Mesenchymal stem cell (in vitro differentiated cells and primary cell): ENCODE data around the gene TTLL9.
A peak's percentile ranks its signal among the peaks of the same experiment; 100 is the strongest.
"Not testable (repeated sequence)": the region's sequence is repeated elsewhere in the genome, so short reads cannot be mapped to it uniquely, and the experiment has no call there.

ENCODE experiments used
- DNase-seq: peaks from one replicate; pipeline ENCODE4 v3.0.0-alpha.2; 2013
- H2AFZ ChIP-seq: one replicate; pipeline ENCODE4 v1.6.1; 2013; ENCODE audit warnings: low read depth, mild to moderate bottlenecking, control low read depth, inconsistent platforms, low read length, moderate library complexity
- H2AK5ac ChIP-seq: 2 replicates; pipeline ENCODE4 v1.6.1; 2013; ENCODE audit warnings: low read length, moderate library complexity, mild to moderate bottlenecking, inconsistent platforms; ENCODE audit not compliant: severe bottlenecking
- H2BK120ac ChIP-seq: one replicate; pipeline ENCODE4 v1.6.1; 2013; ENCODE audit warnings: low read depth, mild to moderate bottlenecking, inconsistent platforms, low read length, moderate library complexity
- H2BK12ac ChIP-seq, 2 experiments: one replicate each; pipeline ENCODE4 v1.6.1; 2013; ENCODE audit warnings: inconsistent platforms in 2 of 2, low read length in 2 of 2, mild to moderate bottlenecking in 2 of 2, moderate library complexity in 2 of 2, control low read depth in 1 of 2
- H2BK15ac ChIP-seq: one replicate; pipeline ENCODE4 v1.6.1; 2013; ENCODE audit warnings: mild to moderate bottlenecking, low read depth, inconsistent platforms; ENCODE audit not compliant: poor library complexity, severe bottlenecking
- H2BK5ac ChIP-seq: 2 replicates; pipeline ENCODE4 v1.6.1; 2013; ENCODE audit warnings: low read depth, mild to moderate bottlenecking, low read length, control low read depth, inconsistent platforms; ENCODE audit not compliant: poor library complexity, severe bottlenecking
- H3K14ac ChIP-seq, 2 experiments: one replicate each; pipeline ENCODE4 v1.6.1; 2013; ENCODE audit warnings: inconsistent platforms in 2 of 2, low read length in 2 of 2, control low read depth in 1 of 2, mild to moderate bottlenecking in 1 of 2, moderate library complexity in 1 of 2
- H3K18ac ChIP-seq, 2 experiments: one replicate each; pipeline ENCODE4 v1.6.1; 2013; ENCODE audit warnings: inconsistent platforms in 2 of 2, low read length in 2 of 2, control low read depth in 1 of 2, low read depth in 1 of 2, mild to moderate bottlenecking in 1 of 2
- H3K23ac ChIP-seq, 2 experiments: one replicate each; pipeline ENCODE4 v1.6.1; 2013; ENCODE audit warnings: inconsistent platforms in 2 of 2, low read length in 2 of 2, mild to moderate bottlenecking in 2 of 2, moderate library complexity in 2 of 2, control low read depth in 1 of 2
- H3K27ac ChIP-seq: 2 replicates; pipeline ENCODE4 v1.5.1; 2013; ENCODE audit warnings: mild to moderate bottlenecking, moderate library complexity, low read length, control low read depth, inconsistent platforms; ENCODE audit not compliant: poor library complexity, severe bottlenecking
- H3K27me3 ChIP-seq, 2 experiments: 2 replicates each; pipeline versions ENCODE4 v1.6.1 to v1.7.0; 2013; ENCODE audit warnings: low read length in 2 of 2, mild to moderate bottlenecking in 2 of 2, moderate library complexity in 2 of 2, control low read depth in 1 of 2, inconsistent platforms in 1 of 2; ENCODE audit not compliant: control insufficient read depth in 1 of 2, insufficient read depth in 1 of 2
- H3K36me3 ChIP-seq, 2 experiments: 2 replicates each; pipeline versions ENCODE4 v1.6.1 to v1.7.0; 2013; ENCODE audit warnings: low read length in 2 of 2, control low read depth in 1 of 2, inconsistent platforms in 1 of 2, low read depth in 1 of 2, mild to moderate bottlenecking in 1 of 2; ENCODE audit not compliant: insufficient read depth in 2 of 2, control insufficient read depth in 1 of 2
- H3K4ac ChIP-seq, 2 experiments: one replicate each; pipeline ENCODE4 v1.6.1; 2013; ENCODE audit warnings: inconsistent platforms in 2 of 2, low read length in 2 of 2, mild to moderate bottlenecking in 2 of 2, moderate library complexity in 2 of 2, control low read depth in 1 of 2, low read depth in 1 of 2
- H3K4me1 ChIP-seq: 2 replicates; pipeline ENCODE4 v1.6.1; 2013; ENCODE audit warnings: low read depth, low read length, control low read depth; ENCODE audit not compliant: control insufficient read depth, insufficient read depth
- H3K4me2 ChIP-seq: 2 replicates; pipeline ENCODE4 v1.6.1; 2013; ENCODE audit warnings: low read length, mild to moderate bottlenecking, inconsistent platforms; ENCODE audit not compliant: poor library complexity, severe bottlenecking
- H3K4me3 ChIP-seq, 2 experiments: 2 replicates each; pipeline versions ENCODE4 v1.5.1 to v1.7.0; 2013; ENCODE audit warnings: low read length in 2 of 2, mild to moderate bottlenecking in 2 of 2, control low read depth in 1 of 2, low read depth in 1 of 2; ENCODE audit not compliant: insufficient read depth in 1 of 2
- H3K79me1 ChIP-seq: replicated peaks from 2 replicates; pipeline ENCODE4 v1.6.1; 2013; ENCODE audit warnings: mild to moderate bottlenecking, control low read depth, low read length, inconsistent platforms; ENCODE audit not compliant: poor library complexity, severe bottlenecking
- H3K9ac ChIP-seq: 2 replicates; pipeline ENCODE4 v1.7.0; 2013; ENCODE audit warnings: mild to moderate bottlenecking, low read length, moderate library complexity
- H3K9me3 ChIP-seq: 2 replicates; pipeline ENCODE4 v1.7.0; 2013; ENCODE audit warnings: mild to moderate bottlenecking, low read length; ENCODE audit not compliant: control insufficient read depth
- H4K8ac ChIP-seq: one replicate; pipeline ENCODE4 v1.6.1; 2013; ENCODE audit warnings: inconsistent platforms, mild to moderate bottlenecking, low read length, moderate library complexity
- H4K91ac ChIP-seq: one replicate; pipeline ENCODE4 v1.6.1; 2013; ENCODE audit warnings: mild to moderate bottlenecking, low read length, inconsistent platforms
- WGBS: methylation state at CpG from one replicate; pipeline ENCODE4 v1.1.7; 2013; ENCODE audit warnings: mixed read lengths; 5-methylcytosine and 5-hydroxymethylcytosine counted together

Gene TTLL9

GRCh38 chr20:31827059-31827458 lies 43.4 kb upstream of the TTLL9 start:
- no peak for DNase-seq
- no peak overlapping the region for H2BK5ac ChIP-seq
- no peak overlapping the region for H2BK15ac ChIP-seq
- no peak overlapping the region for H3K4me2 ChIP-seq
- H3K27me3 ChIP-seq = peaks cover 22 to 85% of the 10 kb centered on the region in 2 experiments
- H3K36me3 ChIP-seq = no peaks in the 10 kb centered on the region
- no peak overlapping the region for H2BK120ac ChIP-seq
- no peak overlapping the region for H3K4me3 ChIP-seq
- no peak overlapping the region for H3K27ac ChIP-seq
- no peak overlapping the region for H2AK5ac ChIP-seq
- H4K8ac ChIP-seq = no peak overlapping the region
- H3K18ac ChIP-seq = no peak overlapping the region
- H3K4ac ChIP-seq = no peak overlapping the region
- no peak overlapping the region for H4K91ac ChIP-seq
- peaks cover 35% of the 10 kb centered on the region for H3K4me1 ChIP-seq
- no peak overlapping the region for H3K14ac ChIP-seq
- H3K23ac ChIP-seq = no peak overlapping the region
- WGBS = 84% methylated on average over 2 of the region's 2 CpGs
- no peaks in the 10 kb centered on the region for H3K9me3 ChIP-seq
- H3K79me1 ChIP-seq = no peaks in the 10 kb centered on the region
- no peak overlapping the region for H2BK12ac ChIP-seq
- H2AFZ ChIP-seq = no peak overlapping the region
- H3K9ac ChIP-seq = no peak overlapping the region

DNA sequence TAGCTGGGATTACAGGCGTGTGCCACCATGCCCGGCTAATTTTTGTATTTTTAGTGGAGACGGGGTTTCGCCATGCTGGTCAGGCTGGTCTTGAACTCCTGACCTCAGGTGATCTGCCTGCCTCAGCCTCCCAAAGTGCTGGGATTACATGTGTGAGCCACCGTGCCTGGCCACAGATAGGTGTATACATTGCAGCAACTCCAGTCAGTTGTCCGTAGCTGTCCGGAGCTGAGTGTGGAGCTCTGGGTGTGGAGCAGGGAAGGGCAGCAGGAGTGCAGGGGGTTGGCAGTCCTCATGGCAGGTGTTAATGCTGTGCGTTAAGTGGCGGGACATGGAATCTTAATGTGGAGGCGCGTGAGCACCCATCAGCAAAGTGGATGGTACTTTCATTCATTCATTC lies 42.4 kb upstream of the TTLL9 start:
- not testable (repeated sequence) for H2BK15ac ChIP-seq, H2BK12ac ChIP-seq
- WGBS = 97% methylated on average over 11 of the region's 11 CpGs

DNA sequence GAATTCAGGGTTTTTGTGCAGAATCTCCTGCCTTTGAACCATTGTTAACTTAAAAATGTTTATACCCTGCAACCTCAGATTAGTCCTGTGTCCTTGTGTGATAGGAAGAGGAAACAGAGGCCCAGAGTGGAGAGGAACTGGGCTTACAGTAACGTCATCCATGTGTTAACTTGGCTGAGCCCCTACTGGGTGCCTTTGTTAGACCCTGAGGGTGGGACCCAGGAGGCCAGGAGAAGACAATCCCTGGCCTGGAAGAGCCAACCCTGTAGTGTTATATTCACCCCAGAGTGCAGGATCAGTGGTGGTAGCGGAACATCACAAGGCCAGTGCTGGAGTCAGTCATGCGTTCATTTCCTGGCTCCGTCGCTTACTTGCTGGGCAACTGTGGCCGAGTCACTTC lies 40.7 kb upstream of the TTLL9 start:
- Histone ChIP-seq H3K9me3 (no peaks in the 10 kb centered on the region), H3K4me3 (no peak overlapping the region), H3K4me2 (no peak overlapping the region), H4K8ac (no peak overlapping the region), H3K36me3 (no peaks in the 10 kb centered on the region), H2AK5ac (peak overlapping the region; percentile 8), H3K4ac (no peak overlapping the region), H2BK15ac (no peak overlapping the region), H2BK12ac (no peak overlapping the region), H3K18ac (no peak overlapping the region), H2BK5ac (no peak overlapping the region), H3K9ac (no peak overlapping the region), H3K79me1 (no peaks in the 10 kb centered on the region), H3K23ac (no peak overlapping the region), H3K14ac (no peak overlapping the region), H2AFZ (no peak overlapping the region), H4K91ac (no peak overlapping the region), H2BK120ac (no peak overlapping the region), H3K4me1 (peaks cover 26% of the 10 kb centered on the region), H3K27ac (no peak overlapping the region), H3K27me3 (peaks cover 18 to 91% of the 10 kb centered on the region in 2 experiments)
- no peak for DNase-seq
- WGBS = 79% methylated on average over 6 of the region's 6 CpGs

More for the DNA sequence above, 42.4 kb upstream of the TTLL9 start:
- not testable (repeated sequence) for H3K4me3 ChIP-seq, H3K79me1 ChIP-seq, H2BK5ac ChIP-seq, H3K36me3 ChIP-seq, H2AFZ ChIP-seq, H3K14ac ChIP-seq, H4K91ac ChIP-seq, H3K27ac ChIP-seq, H3K4me2 ChIP-seq, DNase-seq, H3K4ac ChIP-seq, H3K23ac ChIP-seq, H3K9ac ChIP-seq, H2AK5ac ChIP-seq, H3K9me3 ChIP-seq, H3K18ac ChIP-seq, H2BK120ac ChIP-seq, H4K8ac ChIP-seq
- Histone ChIP-seq H3K27me3 (peaks cover 22 to 91% of the 10 kb centered on the region in 2 experiments), H3K4me1 (peaks cover 28% of the 10 kb centered on the region)

- no peaks in the 10 kb centered on the region for H3K79me1 ChIP-seq
- H3K4me3 ChIP-seq = no peak overlapping the region
- H3K14ac ChIP-seq = no peak overlapping the region
- no peak overlapping the region for H3K18ac ChIP-seq
- H2AFZ ChIP-seq = no peak overlapping the region
- no peak overlapping the region for H3K4ac ChIP-seq
- no peak overlapping the region for H2BK120ac ChIP-seq
- H3K9me3 ChIP-seq = no peaks in the 10 kb centered on the region
- H2BK5ac ChIP-seq = no peak overlapping the region
- H3K4me1 ChIP-seq = peaks cover 29% of the 10 kb centered on the region
- H3K27me3 ChIP-seq = peaks cover 17 to 91% of the 10 kb centered on the region in 2 experiments
- WGBS = 96% methylated on average over 7 of the region's 8 CpGs
- H3K4me2 ChIP-seq = no peak overlapping the region
- no peak overlapping the region for H4K91ac ChIP-seq
- H2BK12ac ChIP-seq = no peak overlapping the region
- peak overlapping the region; percentile 20 for H2AK5ac ChIP-seq
- H3K27ac ChIP-seq = no peak overlapping the region
- H3K36me3 ChIP-seq = no peaks in the 10 kb centered on the region
- H3K9ac ChIP-seq = no peak overlapping the region
- H3K23ac ChIP-seq = no peak overlapping the region
- H4K8ac ChIP-seq = no peak overlapping the region
- no peak overlapping the region for H2BK15ac ChIP-seq
- no peak for DNase-seq
Observed at GRCh38 chr20:31830406-31830981, 39.9 kb upstream of the TTLL9 start.
